Measurements from ENCODE around the gene USP37. TPM values are rescaled to one million over a fixed set of nuclear protein-coding genes. Genes with fewer than 3 reads are reported as not detected.

Gene USP37
- total and polyA plus RNA-seq, 2 of the 13 experiments (the other 11 are each of a cell fraction or from before 2014, with no cell fraction given) = 6.5 to 30.6 TPM

DNA sequence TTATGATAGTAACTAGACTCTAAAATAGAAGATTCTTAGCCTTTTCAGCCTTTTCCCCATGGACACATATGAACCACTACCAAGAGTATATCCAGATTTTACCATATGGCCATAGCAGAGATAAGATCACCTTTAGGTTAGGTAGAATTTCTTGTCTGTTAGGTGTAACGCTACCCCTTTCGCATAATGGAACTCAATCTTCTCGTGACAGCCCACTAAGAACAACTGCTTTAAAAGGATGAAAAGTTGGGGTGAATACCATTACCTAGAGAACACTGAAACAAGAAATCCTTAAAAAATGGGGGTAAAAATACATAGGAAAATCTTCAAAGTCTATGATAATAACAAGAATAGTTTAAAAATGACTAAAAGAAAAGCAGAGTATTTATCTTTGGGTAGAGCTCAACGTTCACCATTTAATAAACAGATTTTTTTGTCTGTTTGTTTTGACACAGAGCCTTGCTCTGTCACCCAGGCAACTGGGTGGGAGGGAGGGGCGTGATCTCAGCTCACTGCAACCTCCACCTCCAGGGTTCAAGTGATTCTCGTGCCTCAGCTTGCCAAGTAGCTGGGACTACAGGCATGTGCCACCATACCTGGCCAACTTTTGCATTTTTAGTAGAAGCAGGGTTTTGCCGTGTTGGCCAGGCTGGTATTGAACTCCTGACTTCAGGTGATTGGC is 82.0 kb downstream of the USP37 start (continued):
- TF ChIP-seq PCBP2 (optimal IDR thresholded peaks at IDR 0.05; ENCODE audit: low read depth, low read length, poor library complexity, severe bottlenecking) (no peak), RFX3 (CRISPR knock-in tag; IDR thresholded peaks at IDR 0.05) (peak; percentile 66), SKIL (CRISPR knock-in tag; IDR thresholded peaks at IDR 0.05; ENCODE audit: borderline replicate concordance) (no peak), PTBP1 (IDR thresholded peaks at IDR 0.05; ENCODE audit: low read depth, low read length, poor library complexity, severe bottlenecking) (no peak), RCOR2 (CRISPR knock-in tag; IDR thresholded peaks at IDR 0.05) (0 out of 2 replicates have a peak, but pooled peaks have one; percentile 31), JDP2 (CRISPR knock-in tag; IDR thresholded peaks at IDR 0.05; ENCODE audit: borderline replicate concordance) (no peak), ZFP82 (CRISPR knock-in tag; IDR thresholded peaks at IDR 0.05; ENCODE audit: borderline replicate concordance) (no peak), THAP11 (CRISPR knock-in tag; IDR thresholded peaks at IDR 0.05) (no peak), NCOR1 (IDR thresholded peaks at IDR 0.05; ENCODE audit: borderline replicate concordance, low read length) (no peak), ZNF674 (CRISPR knock-in tag; IDR thresholded peaks at IDR 0.05; ENCODE audit: low read depth) (no peak), HDAC2 (CRISPR knock-in tag; IDR thresholded peaks at IDR 0.05) (no peak), SOX13 (IDR thresholded peaks at IDR 0.05) (no peak), SOX13 (CRISPR knock-in tag; conservative IDR thresholded peaks at IDR 0.05 in 1 of 2, IDR thresholded peaks at IDR 0.05 in 1 of 2) (peak in 1 of 2 experiments; percentile 63; a peak in 1 of 4 replicates), ZNF616 (CRISPR knock-in tag; IDR thresholded peaks at IDR 0.05; ENCODE audit: low read depth) (no peak), ZNF121 (CRISPR knock-in tag; IDR thresholded peaks at IDR 0.05) (no peak), ZNF574 (CRISPR knock-in tag; IDR thresholded peaks at IDR 0.05) (no peak), HOXA3 (CRISPR knock-in tag; IDR thresholded peaks at IDR 0.05) (no peak), SP5 (CRISPR knock-in tag; IDR thresholded peaks at IDR 0.05; ENCODE audit: borderline replicate concordance, low read depth) (no peak), TBL1XR1 (IDR thresholded peaks at IDR 0.05; ENCODE audit: borderline replicate concordance, low read length, partially characterized antibody) (no peak), ZNF354B (CRISPR knock-in tag; IDR thresholded peaks at IDR 0.05) (no peak), IRX3 (CRISPR knock-in tag; IDR thresholded peaks at IDR 0.05; ENCODE audit: borderline replicate concordance, low read depth) (no peak), FLYWCH1 (CRISPR knock-in tag; IDR thresholded peaks at IDR 0.05) (no peak), ZBTB3 (CRISPR knock-in tag; IDR thresholded peaks at IDR 0.05; ENCODE audit: borderline replicate concordance, low read depth) (no peak), ZNF263 (CRISPR knock-in tag; IDR thresholded peaks at IDR 0.05) (no peak), SIN3B (IDR thresholded peaks at IDR 0.05; ENCODE audit: low read length) (no peak), U2AF1 (optimal IDR thresholded peaks at IDR 0.05; ENCODE audit: low read depth, low read length) (no peak)
- TF ChIP-seq, protein P1, sequence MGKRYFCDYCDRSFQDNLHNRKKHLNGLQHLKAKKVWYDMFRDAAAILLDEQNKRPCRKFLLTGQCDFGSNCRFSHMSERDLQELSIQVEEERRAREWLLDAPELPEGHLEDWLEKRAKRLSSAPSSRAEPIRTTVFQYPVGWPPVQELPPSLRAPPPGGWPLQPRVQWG (CRISPR knock-in tag; IDR thresholded peaks at IDR 0.05; ENCODE audit: borderline replicate concordance, low read depth) = no peak

All from HepG2 (cell line).